SW480 (cell line): ENCODE data around the gene LINC01488.

Experiments
- DNase-seq: peaks from one replicate; pipeline ENCODE4 v3.0.0-alpha.2; 2016; ENCODE audit warnings: low spot score

Gene LINC01488

DNA sequence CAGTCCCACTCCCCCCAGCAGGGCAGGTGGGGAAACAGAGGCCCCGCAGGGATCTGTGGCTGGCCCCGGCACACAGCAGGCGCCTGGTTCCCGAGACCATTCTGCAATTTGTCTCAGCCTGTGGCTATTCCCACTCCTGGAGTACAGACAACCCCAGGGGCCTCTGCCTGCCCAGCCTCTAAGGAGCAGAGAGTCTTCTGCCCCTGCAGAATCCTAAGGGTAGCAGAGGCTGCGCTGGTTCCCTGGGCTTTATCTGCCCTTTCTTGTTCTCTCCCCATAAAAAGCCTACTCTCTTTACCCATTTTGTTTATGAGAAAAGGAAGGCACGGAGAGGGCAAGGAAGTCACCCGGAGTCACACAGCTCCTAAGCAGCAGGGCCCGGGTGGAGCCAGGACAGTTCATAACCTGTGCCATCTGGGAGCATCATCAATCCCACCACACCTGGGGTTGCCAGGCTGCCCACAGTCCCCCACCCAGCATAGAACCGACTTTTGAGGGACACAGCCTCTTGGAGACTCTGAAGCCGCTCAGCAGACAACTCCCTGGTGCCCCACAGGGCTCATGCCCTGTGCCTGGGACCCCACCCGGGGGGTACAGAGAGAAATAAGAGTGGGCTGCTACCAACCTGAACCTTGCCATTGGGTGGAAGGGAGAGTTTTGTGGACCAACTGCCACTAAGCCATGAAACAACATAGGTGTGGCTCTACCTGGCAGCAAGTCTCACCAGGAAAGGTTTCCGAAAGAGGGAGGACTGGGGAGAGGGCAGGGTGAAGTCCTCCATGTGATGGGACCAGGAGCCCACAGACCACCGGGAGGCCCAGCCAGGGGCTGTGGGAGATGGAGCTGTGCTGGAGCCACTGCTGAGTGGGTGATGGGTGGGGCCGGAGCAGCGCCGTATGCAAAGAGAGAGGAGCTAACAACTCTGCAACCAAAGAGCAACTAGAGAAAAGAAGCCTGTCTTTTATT, 17.2 kb upstream of the LINC01488 start:
- DNase-seq = no peak

DNA sequence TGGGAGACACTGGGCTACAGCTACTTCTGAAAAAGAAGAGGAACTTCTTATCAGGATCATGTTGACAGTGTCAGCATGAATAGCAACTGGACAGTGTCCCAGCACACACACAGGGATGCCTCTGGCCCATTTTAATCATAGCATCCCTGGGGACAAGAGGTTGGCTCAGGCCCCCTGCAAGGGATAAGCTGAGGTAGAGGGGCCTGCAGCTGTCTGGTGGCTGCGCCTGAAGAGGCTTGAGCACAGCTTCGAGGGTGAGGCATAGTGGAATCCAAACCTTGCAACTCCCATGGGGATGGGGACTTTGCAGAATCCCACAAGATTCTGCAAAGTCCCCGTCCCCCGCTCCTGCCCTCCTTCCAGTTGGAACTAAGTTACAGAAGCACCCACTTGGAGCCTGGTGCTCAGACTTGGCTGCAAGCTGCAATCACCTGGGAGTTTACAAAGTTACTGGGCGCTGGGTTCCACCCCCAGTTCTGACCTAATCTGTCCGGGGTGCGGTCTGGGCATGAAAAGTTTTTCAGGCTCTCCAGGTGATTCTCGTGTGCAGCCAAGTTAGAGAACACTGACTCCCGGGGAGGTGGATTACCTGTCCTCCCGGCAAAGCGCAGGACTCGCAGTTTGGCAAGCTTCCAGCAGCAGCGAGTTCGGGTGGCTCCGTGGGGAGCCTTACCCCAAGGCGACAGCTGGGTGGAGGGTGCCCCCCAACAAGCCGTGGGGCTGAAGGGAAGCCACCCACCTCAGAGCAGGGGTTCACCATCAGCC, 16.0 kb upstream of the LINC01488 start:
- no peak for DNase-seq

DNA sequence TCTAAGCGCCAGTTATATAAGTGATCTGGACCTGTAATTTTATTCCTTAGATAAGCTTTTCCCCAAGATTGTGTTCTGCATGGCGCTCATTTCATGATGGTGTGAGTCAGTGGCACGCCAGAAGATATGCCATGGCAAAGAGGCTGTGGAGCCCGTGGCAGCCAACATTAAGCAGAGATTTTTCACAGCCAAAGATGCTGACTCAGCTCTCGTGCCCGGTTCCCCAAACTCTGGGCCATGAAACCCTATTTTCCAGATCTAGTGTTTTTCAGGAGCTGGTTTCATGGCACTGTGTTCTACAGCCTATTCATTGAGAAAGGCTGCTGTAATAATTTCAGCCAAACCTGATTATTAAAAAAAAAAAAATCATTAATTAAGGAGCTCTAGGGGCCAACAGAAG, 15.4 kb upstream of the LINC01488 start:
- DNase-seq = no peak

DNA sequence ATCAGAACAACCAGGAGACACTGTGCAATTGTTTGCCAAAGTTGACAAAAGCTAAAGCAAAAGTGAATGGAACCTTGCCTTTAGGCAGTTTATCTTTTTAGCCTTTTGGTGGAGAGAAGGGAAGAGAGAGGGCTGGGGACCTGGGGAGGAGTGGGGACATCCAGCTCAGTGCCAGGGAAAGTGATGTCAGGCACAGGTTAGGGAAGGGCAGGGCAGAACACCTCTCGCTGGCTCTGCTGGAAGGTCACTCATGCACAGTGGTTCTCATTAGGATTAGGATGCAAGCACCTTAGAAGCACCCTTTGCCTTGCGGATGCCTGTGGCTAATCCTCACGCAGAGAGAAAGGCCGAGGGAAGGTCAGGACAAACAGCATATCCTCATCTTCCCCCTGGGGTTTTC, 14.3 kb upstream of the LINC01488 start:
- DNase-seq = no peak

DNA sequence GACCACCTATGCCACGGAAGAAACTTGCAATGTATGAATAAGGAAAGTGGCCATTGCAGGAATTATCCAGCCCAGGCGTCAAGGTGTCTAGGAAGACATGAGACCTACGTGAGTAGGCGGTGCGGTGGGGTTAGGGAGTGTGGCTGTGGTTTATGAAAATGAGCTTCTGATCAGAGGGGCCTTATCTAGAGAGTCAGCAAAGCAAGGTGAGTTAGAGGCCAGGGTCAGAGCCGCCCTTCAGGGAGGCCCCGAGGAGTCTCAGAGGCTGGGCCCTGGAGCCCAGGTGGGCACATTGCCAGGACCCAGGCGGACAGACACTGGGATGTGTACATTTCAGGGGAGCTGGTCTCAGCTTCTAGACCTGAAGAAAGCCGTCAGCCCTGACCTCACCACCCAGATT, 13.8 kb upstream of the LINC01488 start:
- DNase-seq = no peak

DNA sequence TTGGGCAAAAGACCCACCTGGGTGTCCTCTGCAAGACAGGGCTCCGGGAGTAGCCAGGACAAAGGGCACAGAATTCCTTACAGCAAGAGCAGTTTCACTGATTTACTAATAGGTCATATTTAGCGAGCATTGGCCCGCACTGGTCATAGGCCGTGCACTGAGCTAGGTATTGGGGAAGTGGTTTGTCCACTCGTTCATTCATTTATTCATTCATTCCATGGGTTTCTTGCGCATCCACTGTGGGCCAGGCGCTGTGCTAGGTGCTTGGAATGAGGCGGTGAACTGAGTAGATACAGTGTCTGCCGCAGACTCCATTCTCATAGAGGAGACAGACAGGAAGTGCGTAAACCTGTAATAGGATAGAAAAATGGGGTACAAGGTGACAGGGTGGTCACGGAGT, 13.2 kb upstream of the LINC01488 start:
- DNase-seq = no peak

DNA sequence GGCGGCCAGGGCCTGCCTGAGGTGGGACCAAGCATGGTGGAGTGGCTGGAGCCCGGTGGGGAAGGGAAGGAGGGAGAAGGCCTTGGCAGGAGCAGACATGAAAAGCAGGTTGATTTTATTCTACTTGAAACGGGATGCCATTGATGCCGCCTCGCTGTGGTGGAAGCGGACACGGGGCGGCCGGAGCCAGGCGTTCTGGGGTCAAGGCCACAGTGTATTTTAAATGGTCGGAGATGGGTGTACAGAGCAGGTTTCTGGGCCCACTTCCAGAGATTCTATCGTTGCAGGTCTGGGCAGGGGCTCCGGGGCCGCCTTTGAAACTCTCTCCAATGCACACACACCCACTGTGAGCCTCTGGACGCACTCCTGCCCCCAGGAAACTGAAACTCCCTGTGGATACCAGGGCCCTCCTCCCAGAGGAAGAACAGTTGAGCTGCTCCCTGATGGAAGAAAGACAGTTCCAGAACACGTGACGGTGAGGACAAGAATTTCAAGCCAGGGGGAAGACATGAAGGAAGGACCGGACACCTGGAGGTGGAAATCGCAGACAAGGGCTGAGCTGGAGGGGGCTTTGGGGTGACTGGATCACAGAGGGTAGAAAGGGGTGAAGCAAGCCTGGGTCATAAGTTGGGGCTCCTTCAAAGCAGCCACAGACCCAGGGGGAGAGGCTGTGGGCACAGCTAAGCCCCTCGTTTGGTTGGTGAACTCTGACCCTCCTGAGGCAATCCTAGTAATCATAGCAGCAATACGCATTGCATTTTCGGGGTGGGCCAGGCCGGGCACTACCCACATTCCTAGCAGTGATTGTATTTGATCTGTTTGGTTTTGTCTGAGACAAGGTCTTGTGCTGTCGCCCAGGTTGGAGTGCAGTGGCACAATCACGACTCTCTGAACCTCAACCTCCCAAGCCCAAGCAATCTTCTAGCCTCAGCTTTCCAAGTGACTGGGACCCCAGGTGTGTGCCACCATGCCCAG, 12.3 kb upstream of the LINC01488 start:
- DNase-seq = no peak

DNA sequence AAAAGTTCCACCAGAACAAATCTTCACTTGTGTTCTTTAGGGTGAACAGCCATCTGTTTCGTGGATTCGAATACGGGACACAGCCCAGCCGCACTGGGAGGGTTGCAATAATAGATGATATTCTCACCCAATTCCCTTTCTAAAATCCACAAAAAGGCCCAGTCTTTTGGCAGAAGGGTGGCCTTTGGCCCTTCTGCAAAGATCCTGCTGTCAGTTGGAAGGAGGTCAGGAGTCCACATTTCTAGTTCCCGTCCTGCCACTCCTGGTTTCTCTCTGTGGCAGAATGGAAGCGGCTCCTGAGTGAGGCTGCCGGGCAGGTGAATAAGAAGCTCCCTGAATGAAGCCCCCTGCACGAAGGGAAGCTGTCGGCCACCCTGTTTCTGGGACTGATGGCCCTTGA, 11.2 kb upstream of the LINC01488 start:
- DNase-seq = no peak

DNA sequence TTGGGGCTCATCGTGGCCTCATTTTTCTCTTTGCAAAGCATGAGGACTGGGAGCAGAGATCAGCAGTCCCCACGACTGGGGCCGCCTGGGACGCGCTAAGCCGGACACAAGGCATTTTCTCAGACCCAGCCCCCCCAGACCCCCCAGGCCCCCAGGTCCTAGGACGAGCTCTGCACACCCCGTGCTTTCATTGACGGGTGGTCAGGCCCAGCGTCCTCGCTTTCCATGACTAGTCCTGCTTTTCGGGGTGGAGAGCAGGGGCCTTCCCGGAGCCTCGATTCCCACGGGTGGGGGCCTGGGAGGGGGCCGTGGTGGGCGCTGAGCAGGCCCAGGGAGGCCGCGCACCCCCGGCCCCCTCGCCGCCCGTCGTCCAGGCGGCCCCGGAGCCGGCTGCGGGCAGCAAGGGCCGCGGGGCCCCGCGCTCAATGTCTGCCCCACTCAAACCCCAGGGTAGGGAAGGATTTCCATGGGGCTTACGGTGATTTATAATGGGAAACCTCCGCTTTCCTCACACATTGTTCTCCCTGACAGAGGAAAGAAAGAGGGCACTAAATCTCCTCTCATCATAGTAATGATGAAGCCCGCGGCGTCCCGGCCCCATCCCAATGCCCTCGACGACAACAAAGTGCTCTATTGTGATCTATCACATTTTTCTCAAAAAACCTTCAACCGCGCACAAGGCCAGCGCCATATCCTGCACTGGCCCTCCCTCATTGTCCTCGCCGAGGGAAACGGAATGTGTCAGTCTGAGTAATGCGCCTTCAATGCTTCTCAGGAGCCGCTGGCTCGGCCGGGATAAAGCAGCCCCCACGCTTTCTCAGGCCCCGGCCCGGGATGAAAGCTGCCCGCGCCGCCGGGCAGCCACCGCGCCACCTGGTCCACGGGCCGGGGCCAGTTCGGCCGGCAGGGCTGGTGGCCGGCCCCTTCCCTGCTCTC, 10.4 kb upstream of the LINC01488 start:
- DNase-seq = no peak

DNA sequence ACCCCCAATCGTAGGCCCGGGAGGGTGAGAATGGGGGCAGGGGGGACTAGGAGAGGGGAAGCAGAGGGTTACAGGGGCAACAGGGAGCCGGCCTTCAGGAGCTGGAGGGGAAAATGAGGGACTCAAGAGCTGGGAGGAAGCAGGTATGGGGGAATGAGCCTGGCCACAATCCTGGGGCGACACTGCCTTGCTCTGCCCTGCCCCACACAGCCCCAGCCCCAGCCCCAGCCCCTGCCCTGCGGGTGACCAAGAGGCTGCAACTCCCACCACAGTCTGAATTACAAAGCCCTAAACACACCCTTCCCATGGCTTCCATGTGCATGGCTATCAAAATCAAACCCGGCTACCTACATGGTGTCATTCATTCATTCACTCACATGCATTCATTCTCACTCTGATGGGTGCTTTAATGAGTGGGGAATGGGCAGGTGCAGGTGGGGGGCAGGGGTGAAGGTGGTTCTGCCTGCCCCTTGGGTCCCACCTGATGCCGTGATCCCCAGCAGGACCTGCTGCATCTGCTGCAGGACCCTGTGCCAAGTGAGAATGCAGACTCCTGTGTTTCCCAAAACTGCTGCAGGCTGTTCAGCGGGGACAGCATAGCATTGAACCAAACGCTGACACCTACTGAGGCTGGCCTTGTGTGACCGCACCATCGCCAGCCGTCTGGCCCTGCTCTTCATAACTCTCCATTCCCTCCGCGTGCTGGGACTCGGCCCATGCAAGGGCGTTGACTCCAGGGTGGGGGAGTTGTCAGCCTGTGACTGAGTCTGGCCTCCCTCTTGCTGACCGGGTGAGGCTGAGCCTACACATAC, 9.5 kb upstream of the LINC01488 start:
- DNase-seq = no peak

DNA sequence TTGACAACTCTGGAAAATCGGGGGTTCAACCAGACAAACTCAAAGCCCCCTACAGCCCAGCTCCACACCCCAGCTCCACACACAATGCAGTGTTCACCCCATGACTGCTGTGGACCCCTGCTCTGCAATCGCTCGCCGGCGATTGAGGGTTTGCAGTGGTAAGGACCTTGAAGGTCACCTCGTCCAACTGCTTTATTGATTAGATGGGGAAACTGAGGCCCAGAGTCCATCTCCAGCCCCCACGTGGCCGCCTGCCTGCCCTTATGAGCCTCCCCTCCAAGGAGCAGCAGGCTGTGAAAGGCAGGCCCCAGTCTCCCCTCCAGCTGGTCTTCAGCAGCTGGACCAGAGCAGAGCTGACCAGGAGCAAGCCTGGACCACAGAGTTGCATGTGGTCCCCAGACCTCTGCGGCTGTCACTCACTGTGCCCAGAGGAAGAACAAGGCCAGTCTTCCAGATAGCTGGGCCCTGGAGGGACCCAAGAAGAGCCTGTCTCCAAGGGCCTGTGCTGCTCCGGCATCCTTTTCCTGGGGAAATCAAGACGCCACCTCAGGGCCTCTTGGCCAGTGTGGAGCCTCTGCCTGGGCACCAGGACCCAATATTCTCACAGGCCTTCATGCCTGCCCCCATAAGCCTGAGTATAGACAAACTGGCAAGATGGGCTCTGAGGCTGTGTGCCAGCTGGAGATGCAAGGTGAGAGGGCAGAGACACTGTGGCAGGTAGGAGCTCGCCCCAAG, 8.8 kb upstream of the LINC01488 start:
- DNase-seq = no peak

DNA sequence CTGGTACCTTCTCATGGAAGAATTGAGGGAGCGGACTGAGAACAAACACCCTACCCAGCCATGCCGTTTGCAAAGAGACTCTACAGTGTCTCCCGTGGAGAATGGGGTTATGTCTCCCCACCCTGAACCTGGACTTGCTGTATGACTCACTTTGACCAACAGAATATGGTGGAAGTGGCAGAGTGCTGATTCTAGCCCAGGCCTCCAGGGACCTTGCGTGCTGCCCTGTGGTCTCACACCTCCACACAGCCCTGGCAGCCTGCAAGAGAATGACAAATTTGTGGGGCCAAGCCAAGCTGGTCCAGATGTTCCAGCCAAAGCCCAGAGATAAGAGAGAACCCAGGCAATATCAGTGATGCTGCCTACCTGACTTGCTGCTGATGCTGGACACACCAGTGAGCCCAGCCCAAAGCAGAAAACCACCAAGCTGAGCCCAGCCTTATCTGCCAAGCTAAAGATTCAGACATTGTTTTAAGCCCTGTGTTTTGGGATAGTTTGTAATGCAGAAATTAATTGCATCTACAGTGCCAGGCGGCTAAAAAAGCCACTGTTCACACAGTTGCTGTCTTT, 8.1 kb upstream of the LINC01488 start:
- no peak for DNase-seq

DNA sequence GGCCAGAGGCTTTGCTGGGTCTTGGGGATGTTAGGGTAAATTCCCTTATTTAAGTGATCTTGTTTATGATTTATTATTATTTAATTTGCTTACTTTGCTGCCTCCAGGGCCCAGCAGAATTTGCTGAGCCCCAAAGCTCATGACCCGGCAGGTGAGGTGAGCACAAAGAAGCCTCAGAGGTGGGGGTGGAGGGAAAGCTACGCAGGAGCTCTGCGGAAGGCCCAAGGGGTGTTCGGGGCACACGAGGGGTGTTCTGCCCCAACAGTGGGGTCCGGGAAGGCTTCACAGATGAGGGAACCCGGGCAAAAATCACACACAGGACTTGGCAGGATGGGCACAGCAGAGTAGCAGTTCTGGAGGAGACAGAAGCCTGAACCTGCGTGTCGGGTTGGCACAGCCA, 6.7 kb upstream of the LINC01488 start:
- no peak for DNase-seq

DNA sequence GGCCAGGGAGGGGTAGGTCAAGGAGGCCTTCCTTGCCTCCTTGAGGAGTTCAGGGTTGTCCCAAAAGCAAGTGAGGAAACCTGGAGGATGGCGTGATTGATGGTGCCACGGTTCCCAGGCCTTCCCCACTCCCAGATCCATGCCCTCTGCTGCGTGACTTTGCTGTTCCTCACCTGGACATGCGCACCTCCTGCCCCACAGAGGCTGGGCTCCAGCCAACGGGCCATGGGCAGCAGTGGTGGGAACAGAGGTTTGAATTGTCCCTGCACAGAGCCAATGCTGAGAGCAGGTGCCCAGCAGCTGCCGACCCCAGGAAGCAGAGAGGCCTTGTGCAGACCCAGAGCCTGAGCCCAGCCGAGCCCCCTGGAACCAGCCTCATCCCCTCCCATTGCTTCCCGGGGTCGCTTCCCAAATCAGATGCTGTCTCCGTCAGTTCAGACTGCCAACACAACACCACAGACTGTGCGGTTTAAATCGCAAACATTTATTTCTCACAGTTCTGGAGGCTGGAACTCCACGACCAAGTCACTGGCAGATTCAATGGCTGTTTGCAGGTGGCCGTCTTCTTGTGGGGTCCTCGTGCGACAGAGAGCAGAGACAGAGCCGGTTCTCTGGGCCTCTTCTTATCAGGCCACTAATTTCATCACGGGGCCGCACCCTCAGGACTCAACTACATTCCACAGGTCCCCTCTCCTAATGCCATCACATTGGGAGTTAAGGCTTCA, 6.2 kb upstream of the LINC01488 start:
- DNase-seq = no peak

DNA sequence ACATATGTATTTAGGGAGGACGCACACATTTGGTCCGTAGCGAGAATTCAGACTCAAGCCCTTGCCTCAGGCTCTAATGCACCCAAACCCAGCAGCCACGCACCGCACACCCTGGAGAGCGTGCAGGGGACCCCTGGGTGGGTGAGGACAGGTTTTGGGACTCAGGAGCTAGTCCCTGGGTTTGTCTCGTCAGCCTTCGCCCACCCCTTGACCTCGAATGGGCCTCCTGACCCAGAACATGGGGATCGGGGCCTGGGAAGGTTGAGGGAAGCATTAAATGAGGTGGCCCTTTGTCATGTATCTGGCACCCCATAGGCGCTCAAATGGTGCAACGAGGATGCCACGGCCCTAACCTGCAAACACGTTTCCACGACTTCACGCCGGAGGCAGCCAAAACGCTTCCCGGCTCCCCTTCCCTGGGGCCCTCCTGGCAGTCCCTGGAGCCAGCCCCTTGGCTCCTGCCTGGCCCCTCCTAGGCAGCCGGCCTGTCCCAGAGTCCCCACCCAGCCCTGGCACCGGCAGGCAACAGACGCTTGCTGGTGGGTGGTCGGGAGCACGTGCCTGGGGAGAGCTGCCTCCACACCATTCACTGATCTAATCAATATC, 5.5 kb upstream of the LINC01488 start:
- DNase-seq = no peak

DNA sequence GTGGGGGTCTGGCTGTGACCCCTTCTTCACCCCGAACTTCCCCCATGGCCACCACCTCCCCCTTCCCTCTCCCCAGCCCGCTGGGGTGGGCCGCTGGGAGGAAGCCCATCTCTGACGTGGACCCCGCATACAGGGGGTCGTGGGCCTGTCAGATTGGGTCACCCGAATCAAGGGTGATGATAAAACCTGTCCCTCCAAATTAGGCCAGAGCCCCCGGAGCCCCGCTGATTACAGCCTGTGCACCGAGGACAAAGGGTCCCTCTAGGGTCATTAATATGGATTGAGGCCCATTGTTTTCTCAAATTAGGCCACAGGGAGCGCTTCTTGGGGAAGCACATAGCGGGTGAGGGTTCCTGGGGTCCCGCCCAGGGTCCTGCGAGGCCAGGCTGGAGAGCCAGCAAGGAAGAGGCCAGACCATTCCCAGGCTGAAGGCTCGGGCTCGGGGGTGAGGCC, 4.9 kb upstream of the LINC01488 start:
- no peak for DNase-seq

DNA sequence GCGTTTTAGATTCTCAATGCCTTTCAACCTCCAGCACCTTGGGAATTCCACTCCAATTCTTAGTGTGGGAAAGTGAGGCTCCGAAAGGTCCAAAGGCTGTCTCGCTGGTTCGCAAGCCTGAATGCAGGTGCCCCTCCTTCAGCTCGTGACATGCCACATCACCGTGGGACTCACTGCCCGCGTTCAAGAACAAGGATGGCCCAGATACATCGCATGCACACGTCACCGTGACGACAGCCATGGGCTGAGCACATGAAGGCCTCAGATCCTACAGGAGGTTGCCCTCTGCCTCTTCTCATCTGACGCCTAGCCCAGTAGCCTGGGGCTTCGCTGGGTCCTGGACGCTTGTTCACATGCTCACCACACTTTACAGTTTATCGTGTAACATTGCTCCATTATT, 4.4 kb upstream of the LINC01488 start:
- no peak for DNase-seq
